Osteocyte (in vitro differentiated cells): ENCODE measurements around the gene NT5DC2. TPM values are rescaled to one million over a fixed set of nuclear protein-coding genes. Genes with fewer than 3 reads are reported as not detected.

ENCODE experiments used
- DNase-seq: peaks from one replicate; pipeline ENCODE4 v3.0.0; 2021; ENCODE audit warnings: mixed read lengths; ENCODE audit not compliant: unreplicated experiment; ENCODE audit errors: extremely low spot score
- H3K27ac Mint-ChIP-seq: one replicate; pipeline ENCODE4 v1.8.0; 2021; ENCODE audit warnings: mild to moderate bottlenecking, mixed read lengths; ENCODE audit not compliant: unreplicated experiment
- H3K27me3 Mint-ChIP-seq: one replicate; pipeline ENCODE4 v1.8.0; 2021; ENCODE audit warnings: mixed read lengths; ENCODE audit not compliant: unreplicated experiment
- H3K36me3 Mint-ChIP-seq: one replicate; pipeline ENCODE4 v1.8.0; 2021; ENCODE audit warnings: mixed read lengths; ENCODE audit not compliant: unreplicated experiment
- H3K4me1 Mint-ChIP-seq: one replicate; pipeline ENCODE4 v1.8.0; 2021; ENCODE audit warnings: mixed read lengths; ENCODE audit not compliant: unreplicated experiment
- H3K4me3 Mint-ChIP-seq: one replicate; pipeline ENCODE4 v1.8.0; 2021; ENCODE audit warnings: mild to moderate bottlenecking, moderate library complexity, mixed read lengths; ENCODE audit not compliant: unreplicated experiment
- H3K9me3 Mint-ChIP-seq: one replicate; pipeline ENCODE4 v1.8.0; 2021; ENCODE audit warnings: mixed read lengths; ENCODE audit not compliant: unreplicated experiment
- total RNA-seq: library from RNA; stranded (reverse); gene quantifications from 2 replicates; pipeline ENCODE4 v1.2.1, GENCODE V29; 2021
- TF ChIP-seq, protein P1 (sequence below): fragments of 200-600 bp; sonication (generic); IDR thresholded peaks from 2 replicates; pipeline ENCODE4 v1.5.0; 2021; ENCODE audit warnings: antibody characterized with exemption, mild to moderate bottlenecking, moderate library complexity

The NT5DC2 gene
- total RNA-seq, 1 donor from 2014 or later: 178 TPM

DNA sequence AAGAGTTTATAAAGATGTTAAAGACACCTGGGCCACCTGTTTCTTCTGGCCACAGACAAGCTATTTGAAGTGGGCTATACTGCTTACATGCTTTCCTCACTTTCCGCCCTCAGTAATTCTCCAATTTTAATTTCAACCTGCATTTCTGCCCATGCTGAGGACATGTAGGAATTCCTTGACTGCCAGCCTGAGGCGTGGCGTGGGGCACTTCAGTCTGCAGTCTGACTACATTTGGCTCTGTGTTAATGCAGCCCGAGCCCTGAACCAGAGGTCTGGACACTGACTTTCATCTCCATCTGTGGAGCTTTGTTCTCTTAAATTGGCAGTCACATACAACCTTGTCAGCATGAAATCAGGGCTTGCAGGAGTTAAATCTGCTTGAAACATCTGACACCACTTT is 11.3 kb upstream of the NT5DC2 start:
- Mint-ChIP-seq H3K27me3 (no peaks in the 10 kb centered on the region), H3K4me1 (peaks cover 5% of the 10 kb centered on the region)
- TF ChIP-seq, protein P1, sequence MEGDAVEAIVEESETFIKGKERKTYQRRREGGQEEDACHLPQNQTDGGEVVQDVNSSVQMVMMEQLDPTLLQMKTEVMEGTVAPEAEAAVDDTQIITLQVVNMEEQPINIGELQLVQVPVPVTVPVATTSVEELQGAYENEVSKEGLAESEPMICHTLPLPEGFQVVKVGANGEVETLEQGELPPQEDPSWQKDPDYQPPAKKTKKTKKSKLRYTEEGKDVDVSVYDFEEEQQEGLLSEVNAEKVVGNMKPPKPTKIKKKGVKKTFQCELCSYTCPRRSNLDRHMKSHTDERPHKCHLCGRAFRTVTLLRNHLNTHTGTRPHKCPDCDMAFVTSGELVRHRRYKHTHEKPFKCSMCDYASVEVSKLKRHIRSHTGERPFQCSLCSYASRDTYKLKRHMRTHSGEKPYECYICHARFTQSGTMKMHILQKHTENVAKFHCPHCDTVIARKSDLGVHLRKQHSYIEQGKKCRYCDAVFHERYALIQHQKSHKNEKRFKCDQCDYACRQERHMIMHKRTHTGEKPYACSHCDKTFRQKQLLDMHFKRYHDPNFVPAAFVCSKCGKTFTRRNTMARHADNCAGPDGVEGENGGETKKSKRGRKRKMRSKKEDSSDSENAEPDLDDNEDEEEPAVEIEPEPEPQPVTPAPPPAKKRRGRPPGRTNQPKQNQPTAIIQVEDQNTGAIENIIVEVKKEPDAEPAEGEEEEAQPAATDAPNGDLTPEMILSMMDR: no peak

DNA sequence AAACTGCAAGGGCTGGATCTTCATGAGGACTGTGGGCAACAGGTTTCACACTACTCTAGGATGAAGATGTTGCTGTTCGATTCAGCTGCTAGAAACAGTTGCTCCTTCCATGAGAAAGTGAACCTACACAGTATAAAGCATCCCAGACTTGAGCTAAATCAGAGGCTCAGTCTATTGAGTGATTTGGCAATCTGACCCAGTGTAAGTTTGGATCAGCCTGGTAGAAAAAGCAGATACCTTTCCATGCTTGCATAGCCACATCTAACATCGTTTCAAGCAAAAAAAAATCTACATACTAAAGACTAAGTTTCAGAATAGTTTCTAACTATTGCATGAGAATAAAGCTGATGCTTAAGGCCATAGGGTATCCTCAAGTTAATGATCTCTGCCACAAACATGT is 7.4 kb upstream of the NT5DC2 start:
- H3K4me3 Mint-ChIP-seq: no peak overlapping the region
- H3K27ac Mint-ChIP-seq: no peak overlapping the region
- peaks cover 29% of the 10 kb centered on the region for H3K4me1 Mint-ChIP-seq
- no peaks in the 10 kb centered on the region for H3K9me3 Mint-ChIP-seq
- DNase-seq: no peak
- TF ChIP-seq, protein P1: no peak
- no peaks in the 10 kb centered on the region for H3K27me3 Mint-ChIP-seq
- H3K36me3 Mint-ChIP-seq: peaks cover 21% of the 10 kb centered on the region

More for the DNA sequence above, 11.3 kb upstream of the NT5DC2 start:
- no peaks in the 10 kb centered on the region for H3K9me3 Mint-ChIP-seq
- DNase-seq: no peak
- H3K36me3 Mint-ChIP-seq: peaks cover 25% of the 10 kb centered on the region
- no peak overlapping the region for H3K27ac Mint-ChIP-seq
- no peak overlapping the region for H3K4me3 Mint-ChIP-seq

DNA sequence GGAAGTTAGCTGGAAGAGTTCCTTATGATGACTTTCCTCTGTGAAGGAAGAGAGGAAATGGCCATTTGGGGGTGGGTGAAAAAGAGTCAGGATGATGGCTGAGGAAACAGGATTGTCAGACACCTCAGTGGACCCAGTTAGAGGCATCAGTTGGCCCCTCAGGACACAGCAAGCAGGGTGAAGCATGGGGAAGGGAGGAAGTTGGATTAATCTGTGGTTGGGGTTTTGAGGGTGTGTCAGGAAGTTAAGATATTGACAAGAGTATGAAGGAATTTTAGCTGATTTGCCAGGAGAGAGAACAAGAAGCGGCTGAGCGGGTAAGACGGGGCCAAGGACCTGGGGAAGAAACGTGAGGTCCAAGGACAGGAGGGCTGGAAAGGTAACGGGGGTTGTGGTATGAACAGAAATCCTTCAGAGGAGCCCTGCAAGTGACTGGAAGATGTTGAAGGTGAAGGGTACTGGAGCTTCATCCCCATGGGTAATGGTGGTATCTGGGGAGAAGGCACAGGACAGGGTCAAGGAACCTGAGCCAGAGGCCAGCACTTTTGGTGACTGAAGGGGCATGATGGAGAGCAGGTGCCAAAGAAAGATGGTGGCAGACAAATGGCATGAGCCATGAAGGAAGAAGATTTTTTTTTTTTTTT is 5.5 kb upstream of the NT5DC2 start:
- Mint-ChIP-seq H3K36me3 (peaks cover 17% of the 10 kb centered on the region), H3K27me3 (no peaks in the 10 kb centered on the region), H3K27ac (peak overlapping the region; percentile 52), H3K9me3 (no peaks in the 10 kb centered on the region), H3K4me1 (peaks cover 40% of the 10 kb centered on the region), H3K4me3 (peak overlapping the region; percentile 23)
- TF ChIP-seq, protein P1: no peak
- peak; percentile 42 for DNase-seq

DNA sequence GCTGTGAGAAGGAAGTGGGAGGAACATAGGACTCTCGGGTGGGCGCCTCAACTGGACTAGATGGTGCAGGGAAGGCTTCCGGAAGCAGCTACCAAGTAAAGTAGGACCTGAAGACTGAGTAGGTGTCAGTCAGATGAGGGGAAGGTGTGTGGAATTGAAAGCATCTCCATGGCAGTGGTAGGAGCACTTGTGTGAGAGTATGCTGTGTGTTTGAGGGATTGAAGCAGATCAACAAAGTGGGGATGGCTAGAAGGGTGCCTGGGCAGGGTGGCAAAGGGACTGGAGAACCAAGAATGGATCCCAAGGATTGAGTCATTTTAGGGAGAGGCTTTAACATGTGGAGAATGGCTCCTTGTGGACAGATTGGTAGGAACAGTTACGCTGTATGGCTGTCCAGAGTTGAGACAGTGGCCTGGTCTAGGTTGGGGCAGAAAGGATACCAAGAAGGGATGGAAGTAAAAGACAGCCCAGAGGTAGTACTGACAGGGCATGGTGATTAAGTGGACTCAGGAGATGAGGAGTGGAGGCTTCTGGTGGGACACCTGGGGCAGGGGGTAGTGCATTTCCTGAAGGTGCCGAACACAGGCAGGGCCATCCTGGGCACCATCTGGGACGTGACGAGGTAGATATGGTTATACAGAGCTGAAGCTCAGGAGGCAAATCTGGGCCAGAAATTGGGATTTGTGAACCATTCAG is 4.2 kb upstream of the NT5DC2 start:
- DNase-seq: peak; percentile 42
- H3K4me3 Mint-ChIP-seq: peak overlapping the region; percentile 99
- H3K36me3 Mint-ChIP-seq: peaks cover 17% of the 10 kb centered on the region
- H3K9me3 Mint-ChIP-seq: no peaks in the 10 kb centered on the region
- H3K27me3 Mint-ChIP-seq: no peaks in the 10 kb centered on the region
- TF ChIP-seq, protein P1: no peak
- peak overlapping the region; percentile 98 for H3K27ac Mint-ChIP-seq
- H3K4me1 Mint-ChIP-seq: peaks cover 40% of the 10 kb centered on the region

DNA sequence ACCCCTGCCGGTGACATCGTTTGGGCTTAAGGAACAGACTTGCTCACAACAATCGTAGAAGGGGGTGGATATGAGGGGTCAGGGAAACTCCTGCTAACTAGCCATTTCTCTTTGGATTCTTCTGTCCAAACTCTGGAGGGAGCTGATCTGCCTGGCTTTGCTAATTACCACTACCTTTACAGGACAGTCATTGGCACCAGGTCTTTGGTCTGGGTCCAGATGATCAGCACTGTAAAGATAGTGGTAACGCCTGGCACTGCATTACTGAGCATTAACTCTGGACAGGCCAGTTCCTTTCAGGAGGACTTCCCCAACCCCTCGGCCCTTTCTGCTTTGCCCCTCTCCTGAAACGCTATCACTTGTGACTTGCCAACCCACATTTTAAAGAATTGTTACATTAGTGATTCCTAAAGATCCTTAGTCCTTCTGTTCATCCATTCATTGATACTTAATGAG is 3.5 kb upstream of the NT5DC2 start:
- Mint-ChIP-seq H3K27me3 (no peaks in the 10 kb centered on the region), H3K36me3 (peaks cover 17% of the 10 kb centered on the region), H3K4me1 (peaks cover 45% of the 10 kb centered on the region), H3K9me3 (no peaks in the 10 kb centered on the region), H3K4me3 (peak overlapping the region; percentile 99), H3K27ac (peak overlapping the region; percentile 98)
- peak; percentile 59 for DNase-seq
- TF ChIP-seq, protein P1: no peak
